Measurements from ENCODE around the gene EFNB2.

The EFNB2 gene

GRCh38 chr13:106533101-106533942 is 2.1 kb downstream of the EFNB2 start:
- TF ChIP-seq CTCF (IDR thresholded peaks at IDR 0.05; ENCODE audit: low read depth, low read length) (no peak), POLR2A (IDR thresholded peaks at IDR 0.05; ENCODE audit: extremely low read depth, insufficient read length) (no peak), MAX (IDR thresholded peaks at IDR 0.05; ENCODE audit: low read depth, low read length) (no peak), MYC (IDR thresholded peaks at IDR 0.05; ENCODE audit: low read depth, low read length) (no peak)
- DNase-seq (ENCODE audit: low read depth), result peak; percentile 59
- no peak overlapping the region for H3K4me3 ChIP-seq (ENCODE audit: low read depth, low read length)

- TF ChIP-seq MAX (IDR thresholded peaks at IDR 0.05; ENCODE audit: low read depth, low read length) (no peak), POLR2A (IDR thresholded peaks at IDR 0.05; ENCODE audit: extremely low read depth, insufficient read length) (no peak), CTCF (IDR thresholded peaks at IDR 0.05; ENCODE audit: low read depth, low read length) (no peak), MYC (IDR thresholded peaks at IDR 0.05; ENCODE audit: low read depth, low read length) (no peak)
- no peak overlapping the region for H3K4me3 ChIP-seq (ENCODE audit: low read depth, low read length)
- no peak for DNase-seq (ENCODE audit: low read depth)
These were observed 3.1 kb downstream of the EFNB2 start for GRCh38 chr13:106532111-106532929.

GRCh38 chr13:106530980-106531481 is 4.4 kb downstream of the EFNB2 start:
- DNase-seq (ENCODE audit: low read depth), result no peak
- no peak overlapping the region for H3K4me3 ChIP-seq (ENCODE audit: low read depth, low read length)

GRCh38 chr13:106530171-106530851 is 5.2 kb downstream of the EFNB2 start:
- no peak overlapping the region for H3K4me3 ChIP-seq (ENCODE audit: low read depth, low read length)
- no peak for DNase-seq (ENCODE audit: low read depth)
- TF ChIP-seq CTCF (IDR thresholded peaks at IDR 0.05; ENCODE audit: low read depth, low read length), result no peak
- TF ChIP-seq MYC (IDR thresholded peaks at IDR 0.05; ENCODE audit: low read depth, low read length), result no peak
- TF ChIP-seq MAX (IDR thresholded peaks at IDR 0.05; ENCODE audit: low read depth, low read length), result no peak
- TF ChIP-seq POLR2A (IDR thresholded peaks at IDR 0.05; ENCODE audit: extremely low read depth, insufficient read length), result no peak

More at GRCh38 chr13:106530980-106531481, 4.4 kb downstream of the EFNB2 start:
- TF ChIP-seq MYC (IDR thresholded peaks at IDR 0.05; ENCODE audit: low read depth, low read length) (no peak), POLR2A (IDR thresholded peaks at IDR 0.05; ENCODE audit: extremely low read depth, insufficient read length) (no peak), CTCF (IDR thresholded peaks at IDR 0.05; ENCODE audit: low read depth, low read length) (no peak), MAX (IDR thresholded peaks at IDR 0.05; ENCODE audit: low read depth, low read length) (no peak)

GRCh38 chr13:106529415-106530170 is 5.9 kb downstream of the EFNB2 start:
- DNase-seq (ENCODE audit: low read depth), result no peak
- no peak for TF ChIP-seq MAX (IDR thresholded peaks at IDR 0.05; ENCODE audit: low read depth, low read length)
- no peak for TF ChIP-seq MYC (IDR thresholded peaks at IDR 0.05; ENCODE audit: low read depth, low read length)
- no peak for TF ChIP-seq POLR2A (IDR thresholded peaks at IDR 0.05; ENCODE audit: extremely low read depth, insufficient read length)
- no peak for TF ChIP-seq CTCF (IDR thresholded peaks at IDR 0.05; ENCODE audit: low read depth, low read length)
- H3K4me3 ChIP-seq (ENCODE audit: low read depth, low read length), result no peak overlapping the region

Data from NB4 (cell line).